ENCODE results near the gene PPP1R2C.

PPP1R2C gene

GRCh38 chrX:42754115-42754514 is 23.8 kb downstream of the PPP1R2C start:
- DNase-seq (ENCODE audit: low read depth), result no peak
- no peak for TF ChIP-seq CTCF (conservative IDR thresholded peaks at IDR 0.05; ENCODE audit: control insufficient read depth, insufficient read depth, low read depth, low read length)
- no peak overlapping the region for H3K4me3 ChIP-seq (ENCODE audit: control insufficient read depth, low read depth, low read length)

GRCh38 chrX:42752730-42753129 is 25.2 kb downstream of the PPP1R2C start:
- H3K4me3 ChIP-seq (ENCODE audit: control insufficient read depth, low read depth, low read length), result no peak overlapping the region
- no peak for TF ChIP-seq CTCF (conservative IDR thresholded peaks at IDR 0.05; ENCODE audit: control insufficient read depth, insufficient read depth, low read depth, low read length)
- no peak for DNase-seq (ENCODE audit: low read depth)

- no peak overlapping the region for H3K4me3 ChIP-seq (ENCODE audit: control insufficient read depth, low read depth, low read length)
- peak; percentile 54 for DNase-seq (ENCODE audit: low read depth)
- no peak for TF ChIP-seq CTCF (conservative IDR thresholded peaks at IDR 0.05; ENCODE audit: control insufficient read depth, insufficient read depth, low read depth, low read length)
These were observed 26.4 kb downstream of the PPP1R2C start for GRCh38 chrX:42751573-42751972.

GRCh38 chrX:42748067-42748850 is 29.7 kb downstream of the PPP1R2C start:
- TF ChIP-seq CTCF (conservative IDR thresholded peaks at IDR 0.05; ENCODE audit: control insufficient read depth, insufficient read depth, low read depth, low read length), result no peak
- peak; percentile 53 for DNase-seq (ENCODE audit: low read depth)
- H3K4me3 ChIP-seq (ENCODE audit: control insufficient read depth, low read depth, low read length), result no peak overlapping the region

GRCh38 chrX:42746606-42747005 is 31.4 kb downstream of the PPP1R2C start:
- H3K4me3 ChIP-seq (ENCODE audit: control insufficient read depth, low read depth, low read length), result no peak overlapping the region
- DNase-seq (ENCODE audit: low read depth), result peak; percentile 80
- TF ChIP-seq CTCF (conservative IDR thresholded peaks at IDR 0.05; ENCODE audit: control insufficient read depth, insufficient read depth, low read depth, low read length), result no peak

- no peak for TF ChIP-seq CTCF (conservative IDR thresholded peaks at IDR 0.05; ENCODE audit: control insufficient read depth, insufficient read depth, low read depth, low read length)
- H3K4me3 ChIP-seq (ENCODE audit: control insufficient read depth, low read depth, low read length), result no peak overlapping the region
- DNase-seq (ENCODE audit: low read depth), result no peak
These were observed 37.5 kb downstream of the PPP1R2C start for GRCh38 chrX:42740456-42740855.

Data from fibroblast of mammary gland (primary cell).